ENCODE results near the gene PPFIA1. TPM values are rescaled to one million over a fixed set of nuclear protein-coding genes. Genes with fewer than 3 reads are reported as not detected.

PPFIA1 gene
- total and polyA plus RNA-seq, 2 of the 13 experiments (the other 11 are each of a cell fraction or from before 2014, with no cell fraction given): 29.9 to 45.2 TPM

- no peak for TF ChIP-seq SMARCC2 (IDR thresholded peaks at IDR 0.05)
- TF ChIP-seq ZSCAN31 (CRISPR knock-in tag; IDR thresholded peaks at IDR 0.05; ENCODE audit: low read depth): no peak
- no peak for TF ChIP-seq ZNF496 (CRISPR knock-in tag; IDR thresholded peaks at IDR 0.05; ENCODE audit: insufficient replicate concordance)
- TF ChIP-seq HMGA1 (CRISPR knock-in tag; conservative IDR thresholded peaks at IDR 0.05): no peak
- no peak for TF ChIP-seq ZNF788 (CRISPR knock-in tag; IDR thresholded peaks at IDR 0.05; ENCODE audit: borderline replicate concordance)
- TF ChIP-seq MIER3 (CRISPR knock-in tag; IDR thresholded peaks at IDR 0.05; ENCODE audit: borderline replicate concordance): no peak
- no peak for TF ChIP-seq GLI4 (CRISPR knock-in tag; IDR thresholded peaks at IDR 0.05; ENCODE audit: borderline replicate concordance)
These were observed 40.8 kb upstream of the PPFIA1 start (continued) for GRCh38 chr11:70229737-70230136.

- intact Hi-C loops (cut with micrococcal nuclease; ENCODE audit: unreplicated experiment): no loop called here
- H3K4me1 ChIP-seq (ENCODE audit: insufficient read depth, low read length): peaks cover 22% of the 10 kb centered on the region
- no peaks in the 10 kb centered on the region for H3K79me2 ChIP-seq (ENCODE audit: insufficient read depth, low read length)
- H3K4me2 ChIP-seq (ENCODE audit: low read depth, low read length): no peak overlapping the region
- H3K9ac ChIP-seq (ENCODE audit: insufficient read depth, low read depth, low read length): no peak overlapping the region
- H4K20me1 ChIP-seq (ENCODE audit: insufficient read depth, low read length): no peaks in the 10 kb centered on the region
- no peak for FAIRE-seq
- H3K27me3 ChIP-seq (ENCODE audit: control insufficient read depth in 1 of 2, insufficient read depth in 2 of 2, low read length in 2 of 2): peaks cover 9 to 27% of the 10 kb centered on the region in 2 experiments
- ChIA-PET CTCF (ENCODE audit: low intra/inter-chr PET ratio, low total read pairs) (no interaction called here), POLR2A (no interaction called here)
- H3K4me3 ChIP-seq (replicated peaks in 1 of 3; ENCODE audit: insufficient read depth in 1 of 3, low read depth in 2 of 3, low read length in 3 of 3): no peak overlapping the region
- H3K27ac ChIP-seq (ENCODE audit: extremely low read length, insufficient read depth, low read length): no peak overlapping the region
- in situ Hi-C loops (cut with HindIII; ENCODE audit: extremely low pct_ligation_motif_present, low pct_unique_long_range_greater_than_20kb): no loop called here
- ATAC-seq: no peak
- no peaks in the 10 kb centered on the region for H3K9me3 ChIP-seq (ENCODE audit: low read length)
- H3K36me3 ChIP-seq (replicated peaks in 1 of 2; ENCODE audit: control insufficient read depth in 1 of 2, insufficient read depth in 2 of 2, low read length in 2 of 2): no peaks in the 10 kb centered on the region
- no peak for DNase-seq (ENCODE audit: low spot score)
- H2AFZ ChIP-seq (ENCODE audit: low read length): no peak overlapping the region
- no TSS peak for BruUV-seq (replicated peaks)
- TF ChIP-seq ZNF224 (CRISPR knock-in tag; IDR thresholded peaks at IDR 0.05): no peak
- TF ChIP-seq ZNF768 (CRISPR knock-in tag; IDR thresholded peaks at IDR 0.05): no peak
- no peak for TF ChIP-seq YEATS4 (CRISPR knock-in tag; IDR thresholded peaks at IDR 0.05; ENCODE audit: borderline replicate concordance)
- WGBS (ENCODE audit: low lambda C conversion rate): 49% methylated on average over 8 of the region's 8 CpGs
These were observed 40.2 kb upstream of the PPFIA1 start for GRCh38 chr11:70230151-70230839.

All from HepG2 (cell line).